H9 (cell line): ENCODE data around the gene VPS41. TPM values are rescaled to one million over a fixed set of nuclear protein-coding genes. Genes with fewer than 3 reads are reported as not detected.

ENCODE experiments used
- DNase-seq: peaks from one replicate; pipeline ENCODE4 v3.0.0-alpha.2; 2017
- H2AFZ ChIP-seq: one replicate; pipeline ENCODE4 v1.6.1; 2013; ENCODE audit warnings: mild to moderate bottlenecking, low read length, control low read depth, moderate library complexity
- H2AK5ac ChIP-seq: 2 replicates; pipeline ENCODE4 v1.6.1; 2013; ENCODE audit warnings: low read length, control low read depth, mixed read lengths; ENCODE audit not compliant: insufficient read length
- H2BK120ac ChIP-seq: one replicate; pipeline ENCODE4 v1.6.1; 2013; ENCODE audit warnings: low read depth, mild to moderate bottlenecking, low read length, control low read depth, inconsistent platforms; ENCODE audit not compliant: poor library complexity, severe bottlenecking
- H2BK12ac ChIP-seq: 2 replicates; pipeline ENCODE4 v1.6.1; 2013; ENCODE audit warnings: low read length, control low read depth, mixed read lengths, low read depth; ENCODE audit not compliant: insufficient read length
- H2BK15ac ChIP-seq: 2 replicates; pipeline ENCODE4 v1.6.1; 2013; ENCODE audit warnings: low read depth, low read length, control low read depth
- H2BK20ac ChIP-seq: one replicate; pipeline ENCODE4 v1.6.1; 2013; ENCODE audit warnings: low read depth, mild to moderate bottlenecking, low read length, control low read depth, inconsistent platforms; ENCODE audit not compliant: poor library complexity, severe bottlenecking
- H2BK5ac ChIP-seq: 2 replicates; pipeline ENCODE4 v1.6.1; 2013; ENCODE audit warnings: low read length, control low read depth, mixed read lengths; ENCODE audit not compliant: insufficient read length
- H3K14ac ChIP-seq: 2 replicates; pipeline ENCODE4 v1.6.1; 2013; ENCODE audit warnings: low read length, control low read depth; ENCODE audit not compliant: insufficient read depth
- H3K18ac ChIP-seq: 2 replicates; pipeline ENCODE4 v1.6.1; 2013; ENCODE audit warnings: low read depth, mild to moderate bottlenecking, mixed read lengths, low read length, control low read depth; ENCODE audit not compliant: insufficient read length
- H3K23ac ChIP-seq: 2 replicates; pipeline ENCODE4 v1.6.1; 2013; ENCODE audit warnings: low read length, control low read depth, mixed read lengths, low read depth; ENCODE audit not compliant: insufficient read length
- H3K23me2 ChIP-seq: 2 replicates; pipeline ENCODE4 v1.6.1; 2013; ENCODE audit warnings: low read depth, mild to moderate bottlenecking, mixed read lengths, low read length, control low read depth; ENCODE audit not compliant: insufficient read length, poor library complexity, severe bottlenecking
- H3K27ac ChIP-seq: 2 replicates; pipeline ENCODE4 v1.5.1; 2013; ENCODE audit warnings: low read length, control low read depth, mixed read lengths, low read depth; ENCODE audit not compliant: insufficient read length
- H3K27me3 ChIP-seq: 2 replicates; pipeline ENCODE4 v1.6.1; 2013; ENCODE audit warnings: low read length, control low read depth, inconsistent platforms; ENCODE audit not compliant: insufficient read depth
- H3K4ac ChIP-seq: 2 replicates; pipeline ENCODE4 v1.6.1; 2013; ENCODE audit warnings: low read depth, mild to moderate bottlenecking, control low read depth, inconsistent platforms, low read length, moderate library complexity
- H3K4me1 ChIP-seq: 2 replicates; pipeline ENCODE4 v1.6.1; 2013; ENCODE audit warnings: low read length, control low read depth, inconsistent platforms; ENCODE audit not compliant: insufficient read depth
- H3K4me2 ChIP-seq: 2 replicates; pipeline ENCODE4 v1.6.1; 2013; ENCODE audit warnings: low read length, control low read depth, mixed read lengths; ENCODE audit not compliant: insufficient read length, insufficient read depth
- H3K56ac ChIP-seq: 2 replicates; pipeline ENCODE4 v1.6.1; 2013; ENCODE audit warnings: low read depth, mild to moderate bottlenecking, mixed read lengths, low read length, control low read depth; ENCODE audit not compliant: insufficient read length
- H3K79me1 ChIP-seq: 2 replicates; pipeline ENCODE4 v1.6.1; 2013; ENCODE audit warnings: low read depth, mild to moderate bottlenecking, moderate library complexity, low read length, control low read depth, inconsistent platforms; ENCODE audit not compliant: insufficient read depth, poor library complexity, severe bottlenecking
- H3K79me2 ChIP-seq: 2 replicates; pipeline ENCODE4 v1.6.1; 2013; ENCODE audit warnings: low read length, control low read depth, inconsistent platforms; ENCODE audit not compliant: insufficient read depth
- H3K9ac ChIP-seq: 2 replicates; pipeline ENCODE4 v1.6.1; 2013; ENCODE audit warnings: low read length, control low read depth, mixed read lengths; ENCODE audit not compliant: insufficient read length; ENCODE audit errors: extremely low read depth
- H3K9me3 ChIP-seq: one replicate; pipeline ENCODE4 v1.6.1; 2013; ENCODE audit warnings: low read depth, low read length, inconsistent platforms; ENCODE audit not compliant: control insufficient read depth
- H3T11ph ChIP-seq: one replicate; pipeline ENCODE4 v1.6.1; 2013; ENCODE audit warnings: mild to moderate bottlenecking, low read length, control low read depth, inconsistent platforms
- H4K20me1 ChIP-seq: one replicate; pipeline ENCODE4 v1.6.1; 2013; ENCODE audit not compliant: control insufficient read depth, insufficient read length, insufficient read depth
- H4K5ac ChIP-seq: 2 replicates; pipeline ENCODE4 v1.6.1; 2013; ENCODE audit warnings: low read depth, mild to moderate bottlenecking, mixed read lengths, low read length, control low read depth; ENCODE audit not compliant: insufficient read length
- H4K8ac ChIP-seq: replicated peaks from 2 replicates; pipeline ENCODE4 v1.6.1; 2013; ENCODE audit warnings: low read length, control low read depth, mixed read lengths, low read depth; ENCODE audit not compliant: insufficient read length
- H4K91ac ChIP-seq: 2 replicates; pipeline ENCODE4 v1.6.1; 2013; ENCODE audit warnings: low read depth, mild to moderate bottlenecking, moderate library complexity, mixed read lengths, low read length, control low read depth; ENCODE audit not compliant: insufficient read length
- H3K27ac Mint-ChIP-seq, 3 experiments: 2 replicates in 2 of 3; 3 replicates in 1 of 3; pipeline ENCODE4 v1.8.0; 2020 to 2021; ENCODE audit warnings: mixed read lengths in 3 of 3, mild to moderate bottlenecking in 1 of 3, moderate library complexity in 1 of 3
- H3K27me3 Mint-ChIP-seq: 2 replicates; pipeline ENCODE4 v1.8.0; 2021; ENCODE audit warnings: low read depth, mild to moderate bottlenecking, moderate library complexity, mixed read lengths
- H3K36me3 Mint-ChIP-seq, 3 experiments: 2 replicates in 2 of 3; 3 replicates in 1 of 3; pipeline ENCODE4 v1.8.0; 2020 to 2021; ENCODE audit warnings: low read depth in 3 of 3, mixed read lengths in 3 of 3; ENCODE audit not compliant: insufficient read depth in 1 of 3
- H3K4me1 Mint-ChIP-seq, 2 experiments: 2 replicates each; pipeline ENCODE4 v1.8.0; 2020; ENCODE audit warnings: mixed read lengths in 2 of 2
- H3K4me3 Mint-ChIP-seq, 2 experiments: 2 replicates in 1 of 2; 3 replicates in 1 of 2; pipeline ENCODE4 v1.8.0; 2020 to 2021; ENCODE audit warnings: mild to moderate bottlenecking in 2 of 2, mixed read lengths in 2 of 2, moderate library complexity in 1 of 2
- H3K9me3 Mint-ChIP-seq, 2 experiments: 2 replicates in 1 of 2; 3 replicates in 1 of 2; pipeline ENCODE4 v1.8.0; 2020; ENCODE audit warnings: mild to moderate bottlenecking in 2 of 2, mixed read lengths in 2 of 2, moderate library complexity in 1 of 2
- CTCF ChIP-seq: fragments of 200-600 bp; sonication (generic); conservative IDR thresholded peaks from 3 replicates; pipeline ENCODE4 v1.8.0; 2021; ENCODE audit warnings: antibody characterized with exemption, mild to moderate bottlenecking
- WGBS: extraction: QIAGEN DNeasy Blood & Tissue Kit; methylation state at CpG from one replicate; pipeline ENCODE4 v1.1.7; 2013; ENCODE audit warnings: missing lambda C conversion rate, low lambda C conversion rate, mixed read lengths; ENCODE audit not compliant: insufficient read length; ENCODE audit errors: extremely low coverage; 5-methylcytosine and 5-hydroxymethylcytosine counted together
- total RNA-seq: library from RNA; stranded (reverse); gene quantifications from 2 replicates; pipeline ENCODE4 v1.2.1, GENCODE V29; 2021

VPS41 gene
- total RNA-seq, 1 experiment from 2014 or later: 49.3 TPM

- Histone ChIP-seq H2BK20ac (no peak overlapping the region), H3K4me2 (peak overlapping the region; percentile 89), H2AFZ (no peak overlapping the region), H3K23me2 (peaks cover 6% of the 10 kb centered on the region), H3K23ac (no peak overlapping the region), H3K14ac (no peak overlapping the region), H3K79me1 (no peaks in the 10 kb centered on the region), H2BK5ac (no peak overlapping the region), H2BK15ac (no peak overlapping the region), H2BK120ac (no peak overlapping the region), H3T11ph (no peak overlapping the region), H3K9ac (no peak overlapping the region), H3K56ac (no peak overlapping the region), H3K18ac (no peak overlapping the region), H4K5ac (no peak overlapping the region), H4K91ac (no peak overlapping the region), H4K20me1 (no peaks in the 10 kb centered on the region), H3K4ac (no peak overlapping the region), H3K79me2 (no peaks in the 10 kb centered on the region), H3K4me1 (no peaks in the 10 kb centered on the region), H3K27ac (no peak overlapping the region), H2AK5ac (no peak overlapping the region), H3K9me3 (no peaks in the 10 kb centered on the region), H3K27me3 (no peaks in the 10 kb centered on the region), H2BK12ac (no peak overlapping the region), H4K8ac (no peak overlapping the region)
- Mint-ChIP-seq H3K27ac (no peak overlapping the region), H3K4me1 (peaks cover 22 to 26% of the 10 kb centered on the region in 2 experiments), H3K9me3 (no peaks in the 10 kb centered on the region), H3K36me3 (no peaks in the 10 kb centered on the region; a peak in 1 of 7 replicates), H3K4me3 (peak overlapping the region; percentile 95 to 99), H3K27me3 (0 out of 2 replicates have a peak, but pooled peaks cover 2% of the 10 kb centered on the region)
- no peak for TF ChIP-seq CTCF
- WGBS: no CpG with 5 or more reads among the region's 1 CpG
- no peak for DNase-seq
These were observed 1.2 kb downstream of the VPS41 start for GRCh38 chr7:38907766-38908165.
